PC-3 (cell line): ENCODE measurements around the gene SEPTIN2. TPM values are rescaled to one million over a fixed set of nuclear protein-coding genes. Genes with fewer than 3 reads are reported as not detected.

Experiments
- ATAC-seq: fragments of 200-7000 bp; cut with Tn5 transposase; 2 replicates; pipeline ENCODE4 v1.9.1; 2020; ENCODE audit warnings: mild to moderate bottlenecking, moderate library complexity
- BruUV-seq: library from RNA; stranded (reverse); fragments of 400-500 nt; replicated peaks from 2 replicates; lab custom pipeline; 2021; lab: Mats Ljungman, UMichigan
- CTCF ChIA-PET: fragments of 300-600 bp; sonication (Branson Sonifier 250); formaldehyde crosslinking; loops from one replicate; lab custom pipeline; 2022; ENCODE audit warnings: antibody characterized with exemption; lab: Charles Lee
- POLR2A ChIA-PET: fragments of 300-600 bp; sonication (Branson Sonifier 250); formaldehyde crosslinking; loops from one replicate; lab custom pipeline; 2022; ENCODE audit warnings: antibody characterized with exemption; ENCODE audit not compliant: unreplicated experiment; lab: Charles Lee
- DNase-seq: peaks from one replicate; pipeline ENCODE4 v3.0.0-alpha.2; 2015
- H2AFZ ChIP-seq: fragments of 300-600 bp; sonication (generic); 2 replicates; pipeline ENCODE4 v1.6.0; 2016; ENCODE audit warnings: antibody characterized with exemption, low read length
- H3F3A ChIP-seq: fragments of 300-600 bp; sonication (generic); one replicate; pipeline ENCODE4 v1.6.0; 2017; ENCODE audit warnings: antibody characterized with exemption, low read length, control low read depth, mild to moderate bottlenecking; ENCODE audit not compliant: unreplicated experiment
- H3K27ac ChIP-seq: fragments of 300-600 bp; sonication (generic); 2 replicates; pipeline ENCODE4 v1.5.1; 2016; ENCODE audit warnings: mild to moderate bottlenecking, low read length
- H3K27me3 ChIP-seq: fragments of 300-600 bp; sonication (generic); 2 replicates; pipeline ENCODE4 v1.6.1; 2016; ENCODE audit warnings: low read length, mixed read lengths
- H3K36me3 ChIP-seq: fragments of 300-600 bp; sonication (generic); 2 replicates; pipeline ENCODE4 v1.6.1; 2016; ENCODE audit warnings: low read depth, mixed run types, low read length, mixed read lengths
- H3K4me1 ChIP-seq: fragments of 300-600 bp; sonication (generic); 2 replicates; pipeline ENCODE4 v1.5.1; 2016; ENCODE audit warnings: low read length; ENCODE audit not compliant: insufficient read depth
- H3K4me2 ChIP-seq: fragments of 300-600 bp; sonication (generic); 2 replicates; pipeline ENCODE4 v1.6.0; 2016; ENCODE audit warnings: low read length
- H3K4me3 ChIP-seq: fragments of 300-600 bp; sonication (generic); 2 replicates; pipeline ENCODE4 v1.5.1; 2016; ENCODE audit warnings: mild to moderate bottlenecking, low read length, mixed read lengths
- H3K79me2 ChIP-seq: fragments of 300-600 bp; sonication (generic); 2 replicates; pipeline ENCODE4 v1.6.1; 2017; ENCODE audit warnings: low read length, mixed read lengths
- H3K9ac ChIP-seq: fragments of 300-600 bp; sonication (generic); 2 replicates; pipeline ENCODE4 v1.6.0; 2016; ENCODE audit warnings: mild to moderate bottlenecking, low read length
- H3K9me2 ChIP-seq: fragments of 300-600 bp; sonication (generic); replicated peaks from 2 replicates; pipeline ENCODE4 v1.6.1; 2016; ENCODE audit warnings: mixed run types, low read length, mixed read lengths
- H3K9me3 ChIP-seq: fragments of 300-600 bp; sonication (generic); 2 replicates; pipeline ENCODE4 v1.6.1; 2016; ENCODE audit warnings: low read length, mixed read lengths
- H4K20me1 ChIP-seq: fragments of 300-600 bp; sonication (generic); 2 replicates; pipeline ENCODE4 v1.6.1; 2016; ENCODE audit warnings: low read length, mixed read lengths
- CTCF ChIP-seq: fragments of 300-600 bp; sonication (generic); conservative IDR thresholded peaks from 2 replicates; pipeline ENCODE4 v1.5.1; 2017; ENCODE audit warnings: antibody characterized with exemption, low read depth, mild to moderate bottlenecking, low read length
- EZH2 ChIP-seq: fragments of 300-600 bp; sonication (generic); IDR thresholded peaks from one replicate; pipeline ENCODE4 v1.6.1; 2017; ENCODE audit warnings: antibody characterized with exemption, mild to moderate bottlenecking, low read length; ENCODE audit not compliant: unreplicated experiment
- EZH2phosphoT487 ChIP-seq: fragments of 300-600 bp; sonication (generic); IDR thresholded peaks from 2 replicates; pipeline ENCODE4 v1.6.1; 2018; ENCODE audit warnings: mild to moderate bottlenecking, antibody characterized with exemption, low read length, borderline replicate concordance
- intact Hi-C: fragments of 100-400 bp; cut with micrococcal nuclease; formaldehyde crosslinking; loops from 2 replicates; pipeline ENCODE4 v1.9.0; 2023
- total RNA-seq: library from RNA; depleted of rRNA; stranded (reverse); fragments of >200 nt; gene quantifications from 2 replicates; pipeline ENCODE4 v1.2.3, GENCODE V29; 2014

The SEPTIN2 gene
- total RNA-seq, 1 experiment from 2014 or later = 185 TPM

- H3K27me3 ChIP-seq = no peaks in the 10 kb centered on the region
- ChIA-PET CTCF (no interaction called here), POLR2A (no interaction called here)
- no peak for ATAC-seq
- DNase-seq = no peak
- no peak overlapping the region for H3K4me2 ChIP-seq
- H3K36me3 ChIP-seq = peaks cover 48% of the 10 kb centered on the region
- no peak overlapping the region for H3K4me3 ChIP-seq
- no peaks in the 10 kb centered on the region for H4K20me1 ChIP-seq
- TF ChIP-seq CTCF (no peak), EZH2phosphoT487 (no peak), EZH2 (no peak)
- H3K79me2 ChIP-seq = peaks cover 9% of the 10 kb centered on the region; the same call in 1 of the 2 replicates
- no TSS peak for BruUV-seq
- no peaks in the 10 kb centered on the region for H3K9me2 ChIP-seq
- no peak overlapping the region for H3K27ac ChIP-seq
- H3K4me1 ChIP-seq = no peaks in the 10 kb centered on the region
- H2AFZ ChIP-seq = no peak overlapping the region
- no peaks in the 10 kb centered on the region for H3K9me3 ChIP-seq
- intact Hi-C loops = no loop called here
- no peaks in the 10 kb centered on the region for H3F3A ChIP-seq
- no peak overlapping the region for H3K9ac ChIP-seq
These were observed 14.9 kb downstream of the SEPTIN2 start for GRCh38 chr2:241330616-241330981.

- POLR2A ChIA-PET = no interaction called here
- Histone ChIP-seq H3K27ac (no peak overlapping the region), H3F3A (no peaks in the 10 kb centered on the region), H4K20me1 (0 out of 2 replicates have a peak, but pooled peaks cover 2% of the 10 kb centered on the region), H3K4me3 (no peak overlapping the region), H3K4me1 (no peaks in the 10 kb centered on the region), H3K9me2 (no peaks in the 10 kb centered on the region), H3K9ac (no peak overlapping the region), H2AFZ (no peak overlapping the region), H3K9me3 (no peaks in the 10 kb centered on the region), H3K27me3 (no peaks in the 10 kb centered on the region), H3K79me2 (no peaks in the 10 kb centered on the region), H3K36me3 (peaks cover 49% of the 10 kb centered on the region), H3K4me2 (no peak overlapping the region)
- TF ChIP-seq EZH2phosphoT487 (no peak), CTCF (no peak), EZH2 (no peak)
- no peak for DNase-seq
- ATAC-seq = no peak
- CTCF ChIA-PET = no interaction called here
- BruUV-seq = no TSS peak
- intact Hi-C loops = no loop called here
These were observed 19.1 kb downstream of the SEPTIN2 start for GRCh38 chr2:241334813-241335212.

GRCh38 chr2:241339839-241340630 is 24.3 kb downstream of the SEPTIN2 start:
- no peak overlapping the region for H2AFZ ChIP-seq
- POLR2A ChIA-PET = no interaction called here
- no peaks in the 10 kb centered on the region for H3F3A ChIP-seq
- H3K9ac ChIP-seq = no peak overlapping the region
- BruUV-seq = no TSS peak
- intact Hi-C loops = no loop called here
- no peak overlapping the region for H3K4me3 ChIP-seq
- H3K9me2 ChIP-seq = no peaks in the 10 kb centered on the region
- DNase-seq (no peak), ATAC-seq (no peak)
- H3K36me3 ChIP-seq = peaks cover 59% of the 10 kb centered on the region
- H3K4me1 ChIP-seq = no peaks in the 10 kb centered on the region
- H3K27me3 ChIP-seq = no peaks in the 10 kb centered on the region
- 0 out of 2 replicates have a peak, but pooled peaks cover 11% of the 10 kb centered on the region for H4K20me1 ChIP-seq
- no peak overlapping the region for H3K27ac ChIP-seq
- H3K9me3 ChIP-seq = no peaks in the 10 kb centered on the region
- CTCF ChIA-PET = no interaction called here
- H3K4me2 ChIP-seq = no peak overlapping the region
- H3K79me2 ChIP-seq = no peaks in the 10 kb centered on the region
- no peak for TF ChIP-seq CTCF
- TF ChIP-seq EZH2 = no peak
- no peak for TF ChIP-seq EZH2phosphoT487
